Measurements from ENCODE around the gene CARM1.
"Not testable (repeated sequence)": the region's sequence is repeated elsewhere in the genome, so short reads cannot be mapped to it uniquely, and the experiment has no call there.

Gene CARM1

GRCh38 chr19:10874024-10874423 is 2.7 kb downstream of the CARM1 start:
- no peak for DNase-seq (ENCODE audit: low read depth)

GRCh38 chr19:10876459-10877240 is 5.3 kb downstream of the CARM1 start:
- DNase-seq (ENCODE audit: low read depth), result no peak

GRCh38 chr19:10877608-10878007 is 6.3 kb downstream of the CARM1 start:
- DNase-seq (ENCODE audit: low read depth), result not testable (repeated sequence)

- no peak for DNase-seq (ENCODE audit: low read depth)
Measured at GRCh38 chr19:10878253-10878652, 6.9 kb downstream of the CARM1 start.

GRCh38 chr19:10881403-10882107 is 10.2 kb downstream of the CARM1 start:
- no peak for DNase-seq (ENCODE audit: low read depth)

GRCh38 chr19:10882108-10882457 is 10.7 kb downstream of the CARM1 start:
- DNase-seq (ENCODE audit: low read depth), result no peak

- DNase-seq (ENCODE audit: low read depth), result peak; percentile 57
Measured at GRCh38 chr19:10884274-10884673, 12.9 kb downstream of the CARM1 start.

- no peak for DNase-seq (ENCODE audit: low read depth)
Measured at GRCh38 chr19:10885201-10886169, 14.1 kb downstream of the CARM1 start.

- DNase-seq (ENCODE audit: low read depth), result no peak
Measured at GRCh38 chr19:10887616-10888367, 16.4 kb downstream of the CARM1 start.

- no peak for DNase-seq (ENCODE audit: low read depth)
Measured at GRCh38 chr19:10888421-10888866, 17.1 kb downstream of the CARM1 start.

GRCh38 chr19:10889880-10890279 is 18.5 kb downstream of the CARM1 start:
- no peak for DNase-seq (ENCODE audit: low read depth)

GRCh38 chr19:10891405-10892086 is 20.2 kb downstream of the CARM1 start:
- no peak for DNase-seq (ENCODE audit: low read depth)

GRCh38 chr19:10892256-10892655 is 20.9 kb downstream of the CARM1 start:
- no peak for DNase-seq (ENCODE audit: low read depth)

GRCh38 chr19:10894911-10895213 is 23.5 kb downstream of the CARM1 start:
- DNase-seq (ENCODE audit: low read depth), result no peak

- no peak for DNase-seq (ENCODE audit: low read depth)
Measured at GRCh38 chr19:10895363-10895762, 24.0 kb downstream of the CARM1 start.

GRCh38 chr19:10895920-10896319 is 24.6 kb downstream of the CARM1 start:
- DNase-seq (ENCODE audit: low read depth), result no peak

GRCh38 chr19:10896851-10897526 is 25.6 kb downstream of the CARM1 start:
- DNase-seq (ENCODE audit: low read depth), result no peak

GRCh38 chr19:10898633-10899032 is 27.3 kb downstream of the CARM1 start:
- DNase-seq (ENCODE audit: low read depth), result no peak

- DNase-seq (ENCODE audit: low read depth), result no peak
Measured at GRCh38 chr19:10899151-10899653, 27.8 kb downstream of the CARM1 start.

- no peak for DNase-seq (ENCODE audit: low read depth)
Measured at GRCh38 chr19:10907925-10908324, 36.6 kb downstream of the CARM1 start.
